Kidney (tissue), 14 donors: ENCODE data around the gene TNFRSF11A. TPM values are rescaled to one million over a fixed set of nuclear protein-coding genes. Genes with fewer than 3 reads are reported as not detected.

Source experiments
- DNase-seq, 5 donors: peaks; one replicate each; pipeline ENCODE4 v3.0.0-alpha.2; 2013 to 2020
- FAIRE-seq: peaks from 2 replicates; lab custom pipeline; 2012; peaks lifted over from hg19 to GRCh38; lab: Jason Lieb, UNC
- H3K27ac ChIP-seq, 2 donors: one replicate each; pipeline ENCODE4 v1.7.0; 2013; ENCODE audit warnings: low read depth in 2 of 2, low read length in 2 of 2, inconsistent platforms in 1 of 2
- H3K27me3 ChIP-seq: one replicate; pipeline ENCODE4 v1.7.1; 2013; ENCODE audit warnings: low read length, inconsistent platforms; ENCODE audit not compliant: control insufficient read depth, insufficient read depth
- H3K36me3 ChIP-seq, 3 donors: one replicate each; pipeline versions ENCODE4 v1.7.0 to v1.7.1; 2013; ENCODE audit warnings: low read length in 3 of 3, control low read depth in 1 of 3, inconsistent platforms in 1 of 3; ENCODE audit not compliant: insufficient read depth in 3 of 3, control insufficient read depth in 2 of 3
- H3K4me1 ChIP-seq, 3 donors: one replicate each; pipeline versions ENCODE4 v1.7.0 to v1.7.1; 2013; ENCODE audit warnings: low read length in 3 of 3, inconsistent platforms in 1 of 3, low read depth in 1 of 3; ENCODE audit not compliant: control insufficient read depth in 2 of 3, insufficient read depth in 2 of 3
- H3K4me3 ChIP-seq, 3 donors: one replicate each; pipeline versions ENCODE4 v1.7.0 to v1.8.1; 2013; ENCODE audit warnings: low read length in 3 of 3, control low read depth in 1 of 3, inconsistent platforms in 1 of 3
- H3K9ac ChIP-seq, 3 donors: one replicate each; pipeline versions ENCODE4 v1.7.0 to v1.7.1; 2013; ENCODE audit warnings: low read length in 3 of 3, control low read depth in 1 of 3, inconsistent platforms in 1 of 3
- H3K9me3 ChIP-seq, 3 donors: one replicate each; pipeline versions ENCODE4 v1.7.0 to v1.7.1; 2013; ENCODE audit warnings: low read length in 3 of 3, control low read depth in 1 of 3, inconsistent platforms in 1 of 3; ENCODE audit not compliant: control insufficient read depth in 2 of 3, insufficient read depth in 1 of 3
- intact Hi-C: fragments of 100-400 bp; cut with DNase I; formaldehyde crosslinking; loops from one replicate; pipeline ENCODE4 v1.11.1; 2022
- polyA plus RNA-seq: library from polyadenylated mRNA; stranded (reverse); fragments of 350-450 nt; fragmentation: Illumina TruSeq; extraction: RNeasy Lipid Tissue Mini Kit (QIAGEN cat#74804); gene quantifications from one replicate; pipeline ENCODE4 v1.2.3, GENCODE V29; 2014; ENCODE audit warnings: low read depth, low replicate concordance; ENCODE audit not compliant: insufficient read depth
- total RNA-seq: library from RNA; stranded (reverse); fragmentation: NEBNext Ultra II Directional; extraction: Animal tissue kit (Norgen Biotek cat#: 25700); gene quantifications from one replicate; pipeline ENCODE4 v1.2.1, GENCODE V29; 2021
- TF ChIP-seq, protein P1 (sequence below): IDR thresholded peaks from 3 replicates; pipeline ENCODE4 v1.5.1; 2012; ENCODE audit warnings: mild to moderate bottlenecking, moderate library complexity, borderline replicate concordance; ENCODE audit not compliant: insufficient read depth; ENCODE audit errors: extremely low read depth
- donor health status: control.
- donor health status: control.
- donor health status: control.
- donor health status: control.
- donor health status: control.
- donor health status: DM: yes; HTN: yes; CAD: no.
- donor health status: Normal renal cell carcinoma (clear cell type).

The TNFRSF11A gene
- total and polyA plus RNA-seq, 2 donors from 2014 or later: 0.39 to 5.4 TPM

- H3K27me3 ChIP-seq: no peaks in the 10 kb centered on the region
- H3K4me3 ChIP-seq: no peak overlapping the region
- H3K36me3 ChIP-seq: peaks cover 2 to 9% (median 4%) of the 10 kb centered on the region in 3 donors
- DNase-seq: no peak
- no peak for FAIRE-seq
- TF ChIP-seq, protein P1, sequence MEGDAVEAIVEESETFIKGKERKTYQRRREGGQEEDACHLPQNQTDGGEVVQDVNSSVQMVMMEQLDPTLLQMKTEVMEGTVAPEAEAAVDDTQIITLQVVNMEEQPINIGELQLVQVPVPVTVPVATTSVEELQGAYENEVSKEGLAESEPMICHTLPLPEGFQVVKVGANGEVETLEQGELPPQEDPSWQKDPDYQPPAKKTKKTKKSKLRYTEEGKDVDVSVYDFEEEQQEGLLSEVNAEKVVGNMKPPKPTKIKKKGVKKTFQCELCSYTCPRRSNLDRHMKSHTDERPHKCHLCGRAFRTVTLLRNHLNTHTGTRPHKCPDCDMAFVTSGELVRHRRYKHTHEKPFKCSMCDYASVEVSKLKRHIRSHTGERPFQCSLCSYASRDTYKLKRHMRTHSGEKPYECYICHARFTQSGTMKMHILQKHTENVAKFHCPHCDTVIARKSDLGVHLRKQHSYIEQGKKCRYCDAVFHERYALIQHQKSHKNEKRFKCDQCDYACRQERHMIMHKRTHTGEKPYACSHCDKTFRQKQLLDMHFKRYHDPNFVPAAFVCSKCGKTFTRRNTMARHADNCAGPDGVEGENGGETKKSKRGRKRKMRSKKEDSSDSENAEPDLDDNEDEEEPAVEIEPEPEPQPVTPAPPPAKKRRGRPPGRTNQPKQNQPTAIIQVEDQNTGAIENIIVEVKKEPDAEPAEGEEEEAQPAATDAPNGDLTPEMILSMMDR: no peak
- no peaks in the 10 kb centered on the region for H3K4me1 ChIP-seq
- no peak overlapping the region for H3K9ac ChIP-seq
- intact Hi-C loops: no loop called here
- H3K9me3 ChIP-seq: no peaks in the 10 kb centered on the region
- no peak overlapping the region for H3K27ac ChIP-seq
Measured at GRCh38 chr18:62284637-62285036, 40.5 kb upstream of the TNFRSF11A start.

DNA sequence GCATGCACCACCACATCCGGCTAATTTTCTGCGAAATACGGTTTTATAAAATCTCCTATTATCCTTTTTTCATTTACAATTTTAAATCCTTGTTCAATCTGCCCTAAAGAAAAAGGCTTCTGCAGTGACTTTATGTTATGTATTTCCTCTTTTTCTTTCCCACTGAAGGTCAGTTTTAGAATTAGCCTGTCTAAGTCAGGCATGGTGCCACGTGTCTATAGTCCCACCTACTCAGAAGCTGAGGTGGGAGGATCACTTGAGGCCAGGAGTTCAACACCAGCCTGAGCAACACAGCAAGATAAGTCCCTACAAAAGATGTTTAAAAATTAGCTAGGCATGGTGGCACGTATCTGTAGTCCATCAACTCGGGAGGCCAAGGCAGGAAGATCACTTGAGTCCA, 39.8 kb upstream of the TNFRSF11A start:
- no peak overlapping the region for H3K27ac ChIP-seq
- H3K9ac ChIP-seq: no peak overlapping the region
- TF ChIP-seq, protein P1: no peak
- H3K4me3 ChIP-seq: no peak overlapping the region
- H3K4me1 ChIP-seq: no peaks in the 10 kb centered on the region
- FAIRE-seq (no peak), DNase-seq (no peak)
- H3K36me3 ChIP-seq: peaks cover 0 to 9% (median 4%) of the 10 kb centered on the region in 3 donors
- H3K9me3 ChIP-seq: no peaks in the 10 kb centered on the region
- no peaks in the 10 kb centered on the region for H3K27me3 ChIP-seq
- intact Hi-C loops: no loop called here

DNA sequence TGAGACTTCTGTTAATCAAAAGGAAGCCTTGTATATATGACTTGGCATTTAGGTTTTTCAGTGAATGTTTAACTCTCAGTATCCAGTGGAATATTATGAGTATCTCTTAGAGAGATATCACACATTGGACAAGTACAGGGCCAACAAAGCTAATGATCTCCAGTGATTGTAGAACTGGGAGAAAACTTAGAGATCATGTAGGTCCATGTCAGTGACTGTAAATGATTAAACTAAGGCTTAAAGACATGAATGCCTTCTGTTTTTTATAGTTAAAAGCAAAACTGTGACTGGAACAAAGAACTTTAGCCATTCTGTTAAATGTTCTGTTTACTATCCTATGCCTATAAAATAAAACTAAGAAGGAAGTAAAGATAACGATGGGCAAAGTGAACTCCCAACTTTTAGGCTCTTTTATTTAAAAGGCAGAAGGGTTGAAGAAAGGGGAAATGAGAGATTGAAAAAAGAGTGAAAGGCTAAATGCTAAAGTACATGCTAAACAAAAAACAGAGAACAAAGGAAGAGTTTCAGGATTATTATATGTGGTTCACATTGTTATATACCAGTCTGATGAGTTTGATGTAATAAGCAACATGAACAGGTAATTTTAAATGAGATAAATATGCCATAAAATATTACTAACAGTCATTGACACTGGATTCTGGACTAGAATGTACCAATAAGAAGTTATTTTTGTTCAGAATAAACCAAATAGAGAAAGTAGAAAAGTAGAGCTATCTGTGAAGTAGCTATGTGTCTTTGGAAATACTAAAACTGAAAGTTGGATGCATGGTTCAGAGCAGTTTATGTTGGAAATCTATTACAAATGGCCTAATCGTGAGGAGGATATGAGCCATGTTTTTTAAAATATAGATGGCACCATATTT, 37.1 kb upstream of the TNFRSF11A start:
- intact Hi-C loops: no loop called here
- Histone ChIP-seq H3K9me3 (no peaks in the 10 kb centered on the region), H3K36me3 (peaks cover 4 to 14% (median 6%) of the 10 kb centered on the region in 3 donors), H3K4me1 (no peaks in the 10 kb centered on the region), H3K4me3 (no peak overlapping the region), H3K27ac (no peak overlapping the region), H3K9ac (no peak overlapping the region), H3K27me3 (no peaks in the 10 kb centered on the region)
- FAIRE-seq (no peak), DNase-seq (peak in 2 of 5 donors; percentile 12 to 37)
- TF ChIP-seq, protein P1: no peak
